CD4-positive, alpha-beta T cell treated with Interleukin-4 for 4 hours (primary cell): ENCODE measurements around the gene PON3.

ENCODE experiments used
- DNase-seq: peaks from one replicate; pipeline ENCODE4 v3.0.0-alpha.2; 2020

PON3 gene

GRCh38 chr7:95396136-95397032 is at the start of gene PON3:
PON3 (minus strand) TSS chr7:95396375; CDS start chr7:95396350, 25 bp downstream.
- DNase-seq: peak; percentile 12

- no peak for DNase-seq
Measured at GRCh38 chr7:95444796-95445195, 48.6 kb upstream of the PON3 start.

- DNase-seq: no peak
Measured at GRCh38 chr7:95441042-95441823, 45.1 kb upstream of the PON3 start.

GRCh38 chr7:95440394-95441038 is 44.3 kb upstream of the PON3 start:
- DNase-seq: no peak

- no peak for DNase-seq
Measured at GRCh38 chr7:95436407-95436806, 40.2 kb upstream of the PON3 start.

GRCh38 chr7:95435422-95435780 is 39.2 kb upstream of the PON3 start:
- no peak for DNase-seq

GRCh38 chr7:95434557-95435421 is 38.6 kb upstream of the PON3 start, which contains the start of gene PON2:
PON2 (minus strand) TSS chr7:95435028; CDS start chr7:95434951, 77 bp downstream.
- peak; percentile 34 for DNase-seq

GRCh38 chr7:95433952-95434556 is 37.9 kb upstream of the PON3 start:
- no peak for DNase-seq

GRCh38 chr7:95433129-95433528 is 37.0 kb upstream of the PON3 start:
- no peak for DNase-seq

- no peak for DNase-seq
Measured at GRCh38 chr7:95432606-95433005, 36.4 kb upstream of the PON3 start.

- no peak for DNase-seq
Measured at GRCh38 chr7:95430864-95431263, 34.7 kb upstream of the PON3 start.

GRCh38 chr7:95429241-95429990 is 33.2 kb upstream of the PON3 start:
- DNase-seq: no peak

GRCh38 chr7:95427914-95428516 is 31.8 kb upstream of the PON3 start:
- no peak for DNase-seq

GRCh38 chr7:95427166-95427565 is 31.0 kb upstream of the PON3 start:
- no peak for DNase-seq

- DNase-seq: no peak
Measured at GRCh38 chr7:95425694-95426093, 29.5 kb upstream of the PON3 start.

- DNase-seq: no peak
Measured at GRCh38 chr7:95424716-95425115, 28.5 kb upstream of the PON3 start.

- no peak for DNase-seq
Measured at GRCh38 chr7:95421847-95422444, 25.8 kb upstream of the PON3 start.

- DNase-seq: no peak
Measured at GRCh38 chr7:95421000-95421846, 25.0 kb upstream of the PON3 start.

GRCh38 chr7:95412075-95412474 is 15.9 kb upstream of the PON3 start:
- no peak for DNase-seq
